ENCODE data around the gene OSGEP.

- TF ChIP-seq CTCF (IDR thresholded peaks at IDR 0.05; ENCODE audit: low read length) (no peak), EZH2 (IDR thresholded peaks at IDR 0.05; ENCODE audit: borderline replicate concordance, low read length) (no peak)
Observed at GRCh38 chr14:20499881-20500280, 45.3 kb upstream of the OSGEP start.
